Adipose tissue (tissue), 3 donors: Measurements from ENCODE around the gene CAPN14. TPM values are rescaled to one million over a fixed set of nuclear protein-coding genes. Genes with fewer than 3 reads are reported as not detected.
"Not testable (repeated sequence)": the region's sequence is repeated elsewhere in the genome, so short reads cannot be mapped to it uniquely, and the experiment has no call there.

Source experiments
- H3K27ac ChIP-seq: one replicate; pipeline ENCODE4 v1.5.1; 2013; ENCODE audit warnings: low read depth, low read length
- WGBS, 3 donors: extraction: QIAGEN DNeasy Blood & Tissue Kit; methylation state at CpG; one replicate each; pipeline ENCODE4 v1.1.7; 2013; 5-methylcytosine and 5-hydroxymethylcytosine counted together
- polyA plus RNA-seq, 3 donors: library from polyadenylated mRNA; stranded (reverse); fragments of 200-250 nt; gene quantifications; one replicate each; pipeline ENCODE4 v1.2.3, GENCODE V29; 2013
- donor health status: healthy with polysubstance abuse.
- donor health status: Bipolar disorder and iron deficiency.
- donor health status: healthy.

Gene CAPN14
- polyA plus RNA-seq, 3 donors, result 0.19 TPM; not detected in 2

DNA sequence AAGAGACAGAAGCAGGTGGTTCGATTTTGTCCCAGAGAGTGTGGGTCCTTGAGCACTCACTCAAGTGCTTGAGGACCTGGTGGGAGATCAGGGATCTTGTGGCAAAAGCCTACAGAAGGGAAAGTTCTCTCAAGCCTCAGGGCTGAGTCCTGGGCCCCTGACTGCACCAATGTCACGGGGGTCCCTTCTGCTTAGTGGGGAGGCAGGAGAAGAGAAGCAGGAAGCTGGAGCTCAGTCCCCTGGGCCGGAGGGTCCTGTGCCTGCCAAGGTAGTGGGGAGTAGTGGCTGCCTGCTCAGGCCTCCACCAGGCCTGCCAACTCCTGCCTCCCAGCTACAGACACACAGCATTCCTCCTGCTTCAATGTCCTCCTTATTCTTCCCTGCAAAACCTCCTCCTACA lies 11.7 kb downstream of the CAPN14 start:
- 75 to 82% (median 80%) methylated on average over 3 of the region's 3 CpGs for WGBS, 3 donors
- H3K27ac ChIP-seq, result no peak overlapping the region

DNA sequence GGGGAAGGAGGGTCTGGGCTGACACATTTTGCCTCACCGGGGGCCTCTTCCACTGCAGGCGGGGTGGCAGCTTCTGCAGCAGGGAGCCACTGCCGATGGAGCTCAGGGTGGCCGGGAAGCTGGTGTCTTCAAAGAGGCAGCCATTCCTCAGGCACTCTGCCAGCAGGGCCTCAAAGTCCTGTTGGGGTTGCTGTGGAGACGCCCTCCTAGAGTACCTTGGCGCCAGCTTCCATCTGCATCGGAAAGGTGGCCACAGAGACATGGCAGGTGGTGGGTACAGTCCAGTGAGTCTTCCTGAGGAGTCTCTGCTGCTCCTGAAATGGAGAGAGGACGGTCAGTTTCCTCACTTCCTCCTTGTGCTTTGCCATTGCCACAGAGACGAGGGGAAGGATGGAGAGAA lies 12.1 kb downstream of the CAPN14 start:
- H3K27ac ChIP-seq, result no peak overlapping the region
- 78 to 85% (median 78%) methylated on average over 9 of the region's 9 CpGs for WGBS, 3 donors

DNA sequence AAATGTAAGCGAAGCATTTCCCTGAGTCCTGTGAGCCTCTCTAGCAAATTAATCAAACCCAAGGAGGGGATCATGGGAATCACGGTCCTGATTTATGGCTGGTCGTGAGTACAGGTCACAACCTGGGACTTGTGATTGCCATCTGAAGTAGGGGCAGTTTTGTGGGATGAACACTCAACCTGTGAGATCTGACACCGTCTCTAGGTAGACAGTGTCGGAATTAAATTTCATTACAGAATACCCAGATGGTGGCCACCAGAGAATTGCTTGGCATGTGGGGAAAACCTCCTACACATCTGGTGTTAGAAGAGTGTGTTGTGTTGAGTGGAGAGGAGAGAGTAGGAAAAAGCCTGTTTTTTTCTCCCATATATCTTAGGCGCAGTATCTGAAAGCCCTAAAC lies 12.5 kb downstream of the CAPN14 start:
- WGBS, 3 donors, result 78 to 83% (median 79%) methylated on average over 6 of the region's 6 CpGs

DNA sequence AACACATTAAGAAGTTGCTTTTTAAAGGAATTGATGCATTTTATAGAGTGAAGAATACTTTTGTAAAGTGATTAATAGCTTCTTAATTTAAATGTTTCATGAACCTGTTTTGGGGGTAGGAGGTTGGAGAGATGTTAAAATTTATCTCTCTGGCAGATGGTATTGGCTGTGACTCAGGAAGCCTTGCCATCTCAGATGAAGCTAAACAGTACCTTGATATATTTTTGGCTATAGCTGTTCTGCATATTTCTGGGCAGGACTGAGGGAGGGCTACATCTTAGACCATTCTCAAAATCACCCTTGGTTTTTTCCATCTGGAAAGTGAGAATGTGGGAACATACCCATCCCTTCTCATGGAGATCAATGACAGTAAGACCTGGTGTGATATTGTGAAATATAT lies 13.4 kb downstream of the CAPN14 start:
- H3K27ac ChIP-seq, result no peak overlapping the region

More for the DNA sequence above, 12.5 kb downstream of the CAPN14 start:
- H3K27ac ChIP-seq, result no peak overlapping the region

DNA sequence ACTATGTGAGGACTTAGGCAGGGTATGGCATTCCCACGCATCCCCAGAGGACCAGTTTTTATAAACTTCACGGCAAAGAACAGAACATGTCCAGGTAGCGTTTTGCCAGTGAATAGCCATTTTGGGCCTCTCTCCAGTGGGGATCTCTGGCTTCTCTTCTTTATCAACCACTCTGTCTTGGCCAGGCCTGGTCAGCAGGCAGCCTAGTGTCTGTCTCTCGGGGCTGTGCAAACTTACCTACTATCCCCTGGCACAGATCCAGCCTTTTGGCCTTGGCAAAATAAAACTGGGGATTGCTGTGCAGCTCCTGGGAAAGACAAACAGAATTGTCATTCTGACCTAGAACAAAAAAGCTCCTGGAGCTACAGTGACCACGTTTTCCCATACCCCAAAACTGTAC lies 14.5 kb downstream of the CAPN14 start:
- H3K27ac ChIP-seq, result no peak overlapping the region
- WGBS, 3 donors, result 61 to 89% (median 86%) methylated on average over 5 of the region's 5 CpGs

DNA sequence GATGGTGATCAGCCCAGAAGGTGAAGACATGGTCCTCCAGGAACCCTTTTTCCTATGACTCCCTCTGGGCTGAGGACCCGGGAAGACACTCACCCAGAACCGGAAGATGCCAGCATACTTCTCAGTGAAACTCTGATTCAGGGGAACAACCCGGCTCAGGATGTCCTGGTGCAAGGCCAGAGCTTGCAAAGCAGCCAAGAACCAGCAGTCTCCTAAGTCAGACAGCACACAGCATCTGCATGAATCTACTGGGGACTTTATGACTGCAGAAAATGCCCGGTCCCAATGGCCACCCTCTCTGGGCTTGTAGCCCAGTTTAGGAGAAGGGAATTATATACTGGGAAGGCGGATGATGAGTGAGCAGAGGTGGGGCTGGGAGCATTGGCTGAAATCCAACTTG lies 15.3 kb downstream of the CAPN14 start:
- no peak overlapping the region for H3K27ac ChIP-seq
- 61 to 83% (median 80%) methylated on average over 5 of the region's 5 CpGs for WGBS, 3 donors

DNA sequence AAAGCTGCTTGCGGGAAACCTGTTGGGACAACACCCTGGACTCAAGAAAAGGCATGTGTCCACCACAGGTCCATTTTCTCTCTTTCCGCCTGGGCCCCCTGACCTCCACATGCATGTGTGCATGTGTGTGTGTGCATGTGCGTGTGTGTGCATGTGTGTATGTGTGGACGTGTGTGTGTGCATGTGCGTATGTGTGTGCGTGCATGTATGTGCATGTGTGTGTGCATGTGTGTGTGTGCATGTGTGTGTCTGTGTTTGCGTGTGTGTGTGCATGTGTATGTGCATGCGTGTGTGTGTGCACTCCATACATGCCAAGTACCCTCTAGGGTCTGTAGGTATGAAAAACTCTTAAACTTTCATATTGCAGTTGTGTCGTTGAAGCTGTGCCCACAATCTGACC lies 16.3 kb downstream of the CAPN14 start:
- 86 to 89% (median 88%) methylated on average over 9 of the region's 9 CpGs for WGBS, 3 donors
- no peak overlapping the region for H3K27ac ChIP-seq

DNA sequence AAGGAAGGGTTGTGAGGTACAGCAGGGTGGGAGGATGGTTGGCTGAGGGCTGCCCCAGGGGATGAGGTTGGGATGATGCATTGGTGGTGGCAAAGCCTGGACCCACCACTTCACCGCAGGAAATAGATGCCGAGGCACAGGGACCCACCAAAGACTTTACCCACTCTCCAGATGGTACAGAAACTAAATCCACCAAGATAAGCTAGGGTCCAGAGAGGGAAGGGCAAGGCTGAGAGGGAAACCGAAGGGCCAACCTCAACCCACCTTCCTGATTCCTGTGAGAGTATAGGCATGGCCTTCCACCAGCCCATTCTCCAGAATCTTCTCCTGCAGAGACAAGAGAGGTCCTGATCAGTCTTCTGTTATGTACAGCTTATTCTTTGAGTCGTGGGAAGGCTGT lies 18.1 kb downstream of the CAPN14 start:
- H3K27ac ChIP-seq, result no peak overlapping the region
- 69 to 92% (median 75%) methylated on average over 4 of the region's 4 CpGs for WGBS, 3 donors

DNA sequence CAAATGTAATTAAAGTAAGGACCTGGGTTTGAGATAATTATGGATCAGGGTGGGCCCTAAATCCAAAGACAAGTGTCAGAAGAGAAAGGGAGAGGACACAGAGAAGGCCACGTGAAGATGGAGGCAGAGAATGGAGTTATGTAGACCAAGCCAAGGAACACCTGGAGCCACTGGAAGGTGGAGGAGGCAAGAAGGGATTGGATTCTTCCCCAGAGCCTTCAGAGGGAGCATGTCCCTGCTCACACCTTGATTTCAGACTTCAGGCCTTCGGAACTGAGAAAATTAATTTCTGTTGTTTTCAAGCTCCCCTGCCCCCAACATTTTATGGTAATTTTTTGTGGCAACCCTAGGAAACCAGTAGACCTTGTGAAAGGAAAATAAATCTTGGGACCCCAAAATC lies 19.6 kb downstream of the CAPN14 start:
- WGBS, 3 donors, result 68 to 94% (median 88%) methylated on average over 2 of the region's 2 CpGs
- H3K27ac ChIP-seq, result no peak overlapping the region

DNA sequence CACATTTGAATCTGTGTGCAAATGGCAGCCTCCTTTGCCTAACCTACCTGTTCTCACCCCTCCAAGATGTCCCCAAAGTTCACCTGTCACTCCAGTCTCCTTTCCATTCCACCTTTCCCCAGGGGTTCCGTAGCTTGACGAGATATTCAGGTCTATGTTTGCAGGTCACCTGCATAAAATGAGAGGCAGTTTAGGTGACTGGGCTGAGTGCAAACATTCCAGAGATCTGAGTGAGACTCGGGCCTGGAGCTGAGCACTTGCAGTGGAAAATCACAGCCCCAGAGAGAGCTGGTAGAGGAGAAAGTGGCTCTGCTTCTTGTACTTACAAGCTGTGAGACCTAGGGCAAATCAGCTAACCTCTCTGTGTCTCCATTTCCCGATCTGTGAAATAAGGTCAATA lies 20.1 kb downstream of the CAPN14 start:
- no peak overlapping the region for H3K27ac ChIP-seq
- WGBS, 3 donors, result 78 to 95% (median 91%) methylated on average over 4 of the region's 4 CpGs

DNA sequence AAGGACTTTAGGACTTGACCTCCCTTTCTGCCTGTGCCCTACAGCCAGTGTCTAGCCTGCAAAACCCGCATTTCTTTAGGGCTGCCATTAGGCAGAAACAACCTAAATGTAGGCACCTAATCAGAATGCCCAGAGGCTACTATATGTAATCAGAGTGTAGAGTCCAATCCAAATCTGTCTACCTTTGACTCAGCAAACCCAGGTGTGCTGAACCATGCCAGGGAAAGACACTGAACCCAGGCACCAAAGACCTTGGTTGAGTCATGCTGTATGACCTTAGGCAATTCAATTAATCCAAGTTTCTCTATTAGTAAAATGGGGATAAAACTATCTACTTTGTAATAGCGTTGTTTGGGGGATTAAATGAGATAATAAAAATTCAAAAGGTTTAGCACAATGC lies 20.7 kb downstream of the CAPN14 start:
- H3K27ac ChIP-seq, result no peak overlapping the region
- WGBS, 3 donors, result 80 to 98% (median 94%) methylated on average over 2 of the region's 2 CpGs

DNA sequence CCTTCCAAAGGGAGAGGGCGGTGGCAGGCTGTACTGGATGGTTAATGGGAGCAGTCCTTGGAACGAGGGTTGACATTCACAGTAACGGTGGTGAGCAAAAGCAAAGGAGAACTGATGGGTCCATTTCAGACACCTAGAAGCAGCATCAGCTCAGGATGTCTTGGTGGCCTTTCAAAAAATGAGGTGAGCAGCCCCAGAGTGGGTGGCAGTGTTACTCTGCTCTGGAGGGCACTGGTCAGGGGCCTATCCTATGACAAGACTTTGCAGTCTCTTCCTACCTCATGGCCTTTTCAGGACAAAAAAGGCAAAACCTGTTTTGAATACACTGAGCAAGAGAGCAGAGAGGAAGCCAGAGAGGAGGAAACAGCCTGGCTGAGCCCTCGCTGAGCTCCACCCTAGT lies 23.5 kb downstream of the CAPN14 start:
- WGBS, 3 donors, result 85 to 89% (median 88%) methylated on average over 4 of the region's 4 CpGs
- H3K27ac ChIP-seq, result no peak overlapping the region

DNA sequence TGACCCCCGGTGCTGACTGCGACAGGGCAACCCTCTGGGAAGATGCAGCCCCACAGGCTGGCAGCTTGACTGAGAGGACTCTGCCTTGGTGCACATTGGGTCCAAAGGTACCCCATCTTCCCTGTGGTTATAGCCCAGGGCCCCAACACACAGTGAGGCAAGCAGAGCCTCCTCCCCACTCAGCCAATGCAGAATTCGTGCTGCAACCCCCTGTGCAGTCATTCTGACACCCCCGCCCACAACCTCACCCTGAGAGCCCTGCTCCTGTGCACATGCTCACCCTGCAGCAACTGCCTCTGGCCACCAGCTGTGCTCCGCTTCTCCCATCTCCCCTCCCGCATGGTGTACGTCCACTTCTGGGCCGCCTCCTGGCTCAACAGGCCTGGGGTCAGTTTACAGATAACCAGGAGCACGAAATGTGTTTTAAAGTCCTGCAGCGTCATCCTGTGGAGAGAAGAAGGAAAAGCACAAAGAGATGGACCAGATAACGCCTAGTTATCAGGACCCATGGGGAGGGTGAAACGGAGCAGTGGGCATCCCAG lies 24.4 kb downstream of the CAPN14 start:
- no peak overlapping the region for H3K27ac ChIP-seq
- 74 to 90% (median 87%) methylated on average over 12 of the region's 12 CpGs for WGBS, 3 donors

DNA sequence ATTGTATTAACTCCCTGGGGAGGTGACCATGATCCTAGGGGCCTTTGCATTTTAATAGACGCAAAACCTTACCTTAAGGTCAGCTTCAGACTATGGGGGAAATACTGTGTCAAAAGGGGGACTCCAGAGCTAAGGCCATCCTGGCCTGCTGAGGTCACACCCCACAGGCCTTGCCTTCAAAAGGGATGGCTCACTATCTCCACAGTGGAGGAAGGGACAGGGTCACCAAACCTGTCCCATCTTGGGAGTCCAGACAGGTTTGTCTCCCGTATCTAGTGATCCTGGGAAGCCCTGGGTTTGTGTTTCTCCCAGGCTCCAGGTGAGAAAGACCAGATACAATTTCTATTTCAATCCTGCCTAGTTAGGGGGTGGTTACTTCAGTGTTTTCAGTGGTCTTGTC lies 24.9 kb downstream of the CAPN14 start:
- WGBS, 3 donors, result 92 to 95% (median 94%) methylated on average over 2 of the region's 2 CpGs
- H3K27ac ChIP-seq, result no peak overlapping the region

DNA sequence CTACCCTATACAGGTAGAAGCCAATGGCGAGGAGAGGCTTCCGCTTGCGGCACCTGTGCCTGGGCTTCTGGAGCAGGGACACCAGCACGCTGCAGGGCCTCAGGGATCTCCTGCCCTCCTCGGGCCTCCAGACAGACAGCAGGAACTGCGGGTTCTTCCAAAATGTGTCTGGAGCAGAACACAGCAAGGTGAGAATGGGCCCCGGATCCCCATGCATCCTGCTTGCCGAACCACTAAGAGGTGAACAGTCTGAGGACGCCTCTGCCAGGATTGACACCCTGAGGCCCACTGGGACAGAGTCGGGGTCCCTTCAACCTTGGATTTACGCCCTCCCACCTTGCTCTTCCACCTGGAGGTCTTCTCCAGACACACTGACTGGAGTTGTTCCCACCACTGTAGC lies 25.4 kb downstream of the CAPN14 start:
- 88 to 95% (median 90%) methylated on average over 11 of the region's 11 CpGs for WGBS, 3 donors
- no peak overlapping the region for H3K27ac ChIP-seq

DNA sequence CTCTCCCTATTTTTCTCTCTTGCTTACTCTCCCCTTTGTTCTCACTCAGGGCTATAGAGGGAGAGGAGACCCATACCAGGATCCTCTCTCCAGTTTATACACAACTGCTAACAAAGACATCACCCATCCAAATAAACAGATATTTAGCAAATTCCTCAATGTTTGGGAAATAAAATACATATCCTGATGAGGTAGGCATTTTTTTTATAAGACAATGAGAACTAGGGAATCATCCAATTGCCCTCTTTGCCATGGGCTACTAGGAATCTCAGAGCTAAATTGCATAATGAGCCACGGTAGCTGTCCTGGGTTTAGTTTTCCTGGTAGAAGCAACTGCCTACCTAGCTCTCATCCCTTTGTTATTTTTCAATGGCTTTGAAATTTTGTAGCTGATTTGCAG lies 27.1 kb downstream of the CAPN14 start:
- no peak overlapping the region for H3K27ac ChIP-seq
- WGBS, 3 donors, result 75 to 78% (median 78%) methylated on average over 1 of the region's 1 CpG

DNA sequence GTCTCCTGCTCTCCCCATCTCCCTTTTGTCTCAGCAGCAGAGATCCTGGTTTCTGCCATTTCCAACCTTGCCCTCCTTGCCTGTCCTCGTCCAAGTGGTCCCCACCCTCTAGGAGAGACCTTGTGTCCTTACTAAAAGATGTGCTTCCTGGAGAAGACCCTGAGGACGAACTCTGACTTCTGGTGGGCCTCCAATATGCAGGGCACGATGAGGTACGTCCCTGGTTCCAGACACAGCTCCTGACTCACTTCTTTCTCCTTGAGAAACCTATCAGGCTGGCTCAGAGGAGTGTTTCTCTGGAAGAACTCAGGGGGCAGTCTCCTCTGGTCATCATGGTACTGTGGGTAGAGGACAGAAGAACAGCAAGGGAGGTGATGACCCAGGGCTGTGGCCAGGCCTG lies 28.2 kb downstream of the CAPN14 start:
- no peak overlapping the region for H3K27ac ChIP-seq
- 84 to 90% (median 84%) methylated on average over 4 of the region's 4 CpGs for WGBS, 3 donors

DNA sequence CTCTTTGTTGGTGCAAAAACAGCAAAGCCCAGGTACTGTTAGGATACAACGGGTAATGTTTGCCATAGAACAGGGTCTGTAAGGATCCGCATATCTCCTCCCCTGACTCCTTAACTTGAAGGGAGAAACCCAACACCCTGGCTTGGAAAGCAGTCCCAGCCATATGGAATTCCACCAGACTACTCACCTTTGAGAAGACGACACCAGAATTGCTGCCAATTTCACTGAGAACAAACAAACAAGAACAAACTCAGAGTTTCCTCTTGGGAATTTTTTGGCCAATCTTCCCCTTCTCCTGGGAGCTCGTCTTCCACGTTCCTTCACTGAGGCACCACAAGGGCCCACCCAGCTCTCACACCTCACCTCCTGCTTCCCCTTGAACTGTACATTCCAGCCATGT lies 29.2 kb downstream of the CAPN14 start:
- H3K27ac ChIP-seq, result no peak overlapping the region
- 53 to 77% (median 58%) methylated on average over 5 of the region's 5 CpGs for WGBS, 3 donors

DNA sequence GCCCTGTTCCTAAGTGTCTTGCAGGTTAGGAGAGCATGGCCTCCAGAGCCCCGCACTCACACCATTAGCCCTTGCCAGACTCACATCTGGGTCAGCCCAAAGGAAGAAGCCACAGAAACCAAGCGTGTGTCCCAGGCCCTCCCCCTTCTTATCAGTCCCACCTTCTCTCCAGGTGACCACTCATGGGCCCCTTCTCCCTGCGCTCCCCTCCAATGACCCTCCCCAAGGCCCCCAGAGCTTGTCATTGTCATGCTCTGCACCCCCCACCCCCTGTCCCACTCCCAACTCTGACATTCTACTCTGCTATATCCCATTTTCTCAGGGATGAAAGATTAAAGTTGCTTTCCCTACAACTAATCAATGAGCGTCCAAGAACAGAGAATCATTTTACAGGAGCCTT lies 30.1 kb downstream of the CAPN14 start:
- no peak overlapping the region for H3K27ac ChIP-seq
- 76 to 88% (median 86%) methylated on average over 4 of the region's 4 CpGs for WGBS, 3 donors

DNA sequence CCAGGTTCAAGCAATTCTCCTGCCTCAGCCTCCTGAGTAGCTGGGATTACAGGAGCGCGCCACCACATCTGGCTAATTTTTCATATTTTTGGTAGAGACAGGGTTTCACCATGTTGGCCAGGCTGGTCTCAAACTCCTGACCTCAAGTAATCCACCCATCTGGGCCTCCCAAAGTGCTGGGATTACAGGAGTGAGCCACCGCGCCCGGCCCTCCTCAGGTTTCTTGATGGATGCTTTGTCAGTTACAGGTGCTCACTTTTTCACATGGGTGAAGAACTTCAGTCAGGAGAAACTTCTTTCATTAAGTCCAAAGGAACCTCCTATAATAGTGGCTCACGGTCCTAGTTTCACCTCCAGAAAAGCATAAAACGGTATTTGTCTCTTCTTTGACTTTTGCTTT lies 33.3 kb downstream of the CAPN14 start:
- not testable (repeated sequence) for H3K27ac ChIP-seq
- 81 to 96% (median 94%) methylated on average over 7 of the region's 7 CpGs for WGBS, 3 donors

DNA sequence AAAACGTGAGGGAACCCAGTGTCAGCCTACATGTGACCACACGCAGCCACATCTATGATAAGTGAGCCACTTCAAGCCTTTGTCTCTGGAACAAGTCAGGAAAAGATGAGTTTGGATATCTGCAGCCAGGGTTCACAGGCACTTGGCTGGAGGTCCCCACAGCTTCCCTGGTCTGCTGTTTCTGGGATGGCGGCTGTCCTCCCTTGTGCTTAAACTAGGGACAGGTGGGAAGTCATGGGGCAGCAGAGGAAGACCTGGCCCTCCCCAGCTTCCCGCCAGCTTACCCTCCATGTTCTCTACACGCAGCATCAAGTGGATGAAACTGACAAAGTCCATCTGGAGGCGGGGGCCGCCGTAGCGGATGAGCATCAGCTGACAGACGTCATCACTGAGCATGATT lies 40.6 kb downstream of the CAPN14 start:
- no peak overlapping the region for H3K27ac ChIP-seq
- 83 to 88% (median 85%) methylated on average over 10 of the region's 10 CpGs for WGBS, 3 donors
